ENCODE measurements around the gene KHSRP. TPM values are rescaled to one million over a fixed set of nuclear protein-coding genes. Genes with fewer than 3 reads are reported as not detected.

The KHSRP gene
- total RNA-seq, 1 experiment from 2014 or later, result 82.7 TPM

DNA sequence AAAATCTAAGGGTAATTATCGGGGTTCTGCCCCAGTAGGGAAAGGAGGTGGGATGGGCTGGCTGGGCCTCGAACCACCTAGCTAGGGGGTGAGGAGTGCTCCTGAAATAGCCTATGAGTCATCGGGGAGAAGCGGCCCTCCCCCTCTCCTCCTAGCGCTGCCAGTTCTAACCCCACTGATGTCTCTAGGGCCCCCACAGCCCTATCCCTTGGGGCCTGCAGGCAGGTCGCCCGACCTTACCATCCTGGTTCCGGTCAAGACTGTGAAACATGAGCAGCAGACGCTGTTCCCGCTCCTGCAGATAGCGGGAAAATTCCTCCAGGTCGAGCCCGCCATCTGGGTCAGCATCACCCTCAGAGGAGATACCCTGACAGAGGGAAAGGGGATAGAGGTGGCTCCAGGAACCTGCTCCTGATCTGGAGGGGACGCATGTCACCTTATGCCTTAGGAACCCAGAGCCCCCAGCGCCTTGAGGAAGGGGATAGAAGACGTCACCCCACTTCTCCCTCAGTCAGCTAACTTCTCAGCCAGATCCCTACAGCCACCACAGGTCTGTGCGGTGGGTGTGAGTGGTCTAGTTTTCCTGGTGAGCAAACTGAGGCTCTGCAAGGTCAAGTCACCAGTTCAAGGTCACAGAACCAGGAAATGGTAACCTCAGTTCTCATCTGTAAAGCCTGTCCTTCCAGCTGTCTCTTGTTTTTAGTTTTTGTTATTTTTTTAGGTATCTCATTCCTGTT, 33.5 kb upstream of the KHSRP start:
- Histone ChIP-seq H3K36me3 (no peaks in the 10 kb centered on the region), H3K4me3 (no peak overlapping the region), H3K9me3 (no peaks in the 10 kb centered on the region), H3K27me3 (no peaks in the 10 kb centered on the region)
- no peak for DNase-seq

- Histone ChIP-seq H3K9me3 (no peaks in the 10 kb centered on the region), H3K36me3 (no peaks in the 10 kb centered on the region), H3K27me3 (no peaks in the 10 kb centered on the region), H3K4me3 (no peak overlapping the region)
- no peak for DNase-seq
These were observed 31.3 kb upstream of the KHSRP start for GRCh38 chr19:6455924-6456323.

GRCh38 chr19:6453951-6454565, 29.4 kb upstream of the KHSRP start:
- Histone ChIP-seq H3K27me3 (no peaks in the 10 kb centered on the region), H3K36me3 (no peaks in the 10 kb centered on the region), H3K9me3 (no peaks in the 10 kb centered on the region), H3K4me3 (no peak overlapping the region)
- DNase-seq, result no peak

GRCh38 chr19:6452899-6453298, 28.3 kb upstream of the KHSRP start:
- DNase-seq, result no peak
- Histone ChIP-seq H3K9me3 (no peaks in the 10 kb centered on the region), H3K4me3 (no peak overlapping the region), H3K27me3 (no peaks in the 10 kb centered on the region), H3K36me3 (no peaks in the 10 kb centered on the region)

DNA sequence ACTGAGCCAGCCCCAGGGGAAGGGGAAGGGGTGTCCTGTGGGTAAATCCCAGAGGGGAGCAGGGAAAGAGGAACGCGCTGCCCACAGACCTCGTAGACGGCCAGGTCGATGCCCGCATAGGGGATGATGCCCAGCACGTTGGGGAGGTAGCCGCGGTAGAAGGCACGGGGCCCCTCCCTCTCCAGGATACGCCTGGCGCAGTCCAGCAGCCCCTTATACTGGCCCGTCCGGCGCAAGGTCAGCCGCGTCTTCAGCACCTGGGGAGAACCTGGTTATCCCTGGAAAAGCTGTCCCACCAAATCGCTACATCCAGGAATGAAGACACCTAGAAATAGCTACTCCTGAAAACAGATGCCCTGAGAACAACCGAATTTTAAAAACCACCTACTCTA, 27.6 kb upstream of the KHSRP start:
- no peaks in the 10 kb centered on the region for H3K27me3 ChIP-seq
- no peaks in the 10 kb centered on the region for H3K9me3 ChIP-seq
- H3K36me3 ChIP-seq, result no peaks in the 10 kb centered on the region
- DNase-seq, result no peak
- H3K4me3 ChIP-seq, result no peak overlapping the region

- Histone ChIP-seq H3K9me3 (no peaks in the 10 kb centered on the region), H3K4me3 (no peak overlapping the region), H3K27me3 (no peaks in the 10 kb centered on the region), H3K36me3 (no peaks in the 10 kb centered on the region)
- DNase-seq, result no peak
These were observed 27.1 kb upstream of the KHSRP start for GRCh38 chr19:6451583-6452222.

DNA sequence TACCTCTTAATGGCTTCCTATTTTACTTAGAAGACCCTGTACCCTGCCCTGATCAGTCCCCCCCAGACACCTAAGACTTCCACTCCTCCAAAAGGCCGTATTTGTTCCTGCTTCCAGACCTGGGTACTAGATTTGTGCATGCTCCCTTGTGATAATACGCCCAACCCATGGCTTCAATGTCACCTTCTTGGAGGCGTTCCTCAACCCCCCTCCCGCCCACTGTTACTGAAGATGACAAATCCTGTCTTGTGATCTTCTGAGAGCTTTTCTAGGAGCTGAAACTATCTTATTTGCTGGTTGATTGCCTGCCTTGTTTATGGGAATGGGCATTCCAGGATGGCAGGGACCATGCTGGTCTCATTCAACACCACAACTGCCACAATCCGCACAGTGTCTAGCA, 25.6 kb upstream of the KHSRP start:
- Histone ChIP-seq H3K27me3 (no peaks in the 10 kb centered on the region), H3K36me3 (no peaks in the 10 kb centered on the region), H3K9me3 (no peaks in the 10 kb centered on the region), H3K4me3 (no peak overlapping the region)
- DNase-seq, result no peak

DNA sequence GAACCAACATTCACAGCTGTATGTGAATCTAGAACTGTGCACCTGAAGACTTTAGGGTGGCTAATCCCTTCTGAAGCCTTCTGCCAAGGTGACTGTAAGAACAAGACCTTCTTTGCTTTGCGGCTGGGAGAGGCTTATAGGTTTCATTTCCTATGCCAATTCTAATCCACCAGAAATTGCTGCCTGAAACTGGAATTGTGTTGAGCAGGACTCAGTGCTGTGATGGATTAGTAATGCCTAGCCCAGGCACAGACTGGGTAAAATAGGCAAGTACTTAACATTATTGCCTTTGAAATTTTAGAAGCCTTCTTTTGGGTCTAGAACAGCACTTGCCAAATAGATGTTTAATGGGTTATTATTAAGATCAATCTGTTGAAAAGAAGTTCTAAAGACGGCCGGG, 23.4 kb upstream of the KHSRP start:
- no peaks in the 10 kb centered on the region for H3K36me3 ChIP-seq
- DNase-seq, result no peak
- H3K4me3 ChIP-seq, result no peak overlapping the region
- H3K27me3 ChIP-seq, result no peaks in the 10 kb centered on the region
- H3K9me3 ChIP-seq, result no peaks in the 10 kb centered on the region

- no peaks in the 10 kb centered on the region for H3K9me3 ChIP-seq
- no peaks in the 10 kb centered on the region for H3K36me3 ChIP-seq
- no peak for DNase-seq
These were observed 21.8 kb upstream of the KHSRP start for GRCh38 chr19:6446452-6446851.

GRCh38 chr19:6443986-6444385, 19.4 kb upstream of the KHSRP start:
- no peak overlapping the region for H3K4me3 ChIP-seq
- no peaks in the 10 kb centered on the region for H3K9me3 ChIP-seq
- DNase-seq, result no peak
- no peaks in the 10 kb centered on the region for H3K36me3 ChIP-seq
- no peaks in the 10 kb centered on the region for H3K27me3 ChIP-seq

More at GRCh38 chr19:6446452-6446851, 21.8 kb upstream of the KHSRP start:
- Histone ChIP-seq H3K27me3 (no peaks in the 10 kb centered on the region), H3K4me3 (no peak overlapping the region)

DNA sequence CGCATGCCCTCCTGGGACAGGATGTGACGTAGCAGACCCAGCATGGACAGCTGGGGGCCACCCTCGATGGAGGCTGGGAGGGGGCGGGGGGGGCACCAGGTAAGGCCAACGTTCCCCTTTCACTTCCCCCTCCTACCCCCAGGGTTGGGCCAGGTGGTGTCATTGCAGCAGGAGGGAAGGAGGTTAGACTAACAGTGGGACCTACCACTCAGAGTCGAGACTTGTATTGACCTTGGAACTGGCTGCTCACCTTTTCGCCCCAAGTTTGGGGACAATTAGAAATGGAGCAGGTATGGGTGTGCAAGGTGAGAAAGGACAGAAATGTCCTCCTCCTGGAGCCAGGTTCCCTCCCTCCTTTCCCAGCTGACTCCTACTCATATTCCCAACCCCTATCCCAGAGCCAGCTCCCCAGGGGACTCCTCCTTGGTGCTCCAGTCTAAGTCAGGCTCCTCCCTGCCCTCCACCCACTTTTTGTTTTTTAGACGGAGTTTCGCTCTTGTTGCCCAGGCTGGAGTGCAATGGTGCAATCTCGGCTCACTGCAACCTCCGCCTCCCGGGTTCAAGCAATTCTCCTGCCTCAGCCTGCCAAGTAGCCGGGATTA, 17.6 kb upstream of the KHSRP start:
- no peak for DNase-seq
- Histone ChIP-seq H3K27me3 (no peaks in the 10 kb centered on the region), H3K36me3 (no peaks in the 10 kb centered on the region), H3K9me3 (no peaks in the 10 kb centered on the region), H3K4me3 (no peak overlapping the region)

GRCh38 chr19:6440905-6441304, 16.3 kb upstream of the KHSRP start:
- DNase-seq, result no peak
- Histone ChIP-seq H3K36me3 (no peaks in the 10 kb centered on the region), H3K9me3 (no peaks in the 10 kb centered on the region), H3K4me3 (no peak overlapping the region), H3K27me3 (no peaks in the 10 kb centered on the region)

GRCh38 chr19:6439743-6440142, 15.1 kb upstream of the KHSRP start:
- no peak for DNase-seq
- no peaks in the 10 kb centered on the region for H3K27me3 ChIP-seq
- no peak overlapping the region for H3K4me3 ChIP-seq
- H3K9me3 ChIP-seq, result no peaks in the 10 kb centered on the region
- no peaks in the 10 kb centered on the region for H3K36me3 ChIP-seq

DNA sequence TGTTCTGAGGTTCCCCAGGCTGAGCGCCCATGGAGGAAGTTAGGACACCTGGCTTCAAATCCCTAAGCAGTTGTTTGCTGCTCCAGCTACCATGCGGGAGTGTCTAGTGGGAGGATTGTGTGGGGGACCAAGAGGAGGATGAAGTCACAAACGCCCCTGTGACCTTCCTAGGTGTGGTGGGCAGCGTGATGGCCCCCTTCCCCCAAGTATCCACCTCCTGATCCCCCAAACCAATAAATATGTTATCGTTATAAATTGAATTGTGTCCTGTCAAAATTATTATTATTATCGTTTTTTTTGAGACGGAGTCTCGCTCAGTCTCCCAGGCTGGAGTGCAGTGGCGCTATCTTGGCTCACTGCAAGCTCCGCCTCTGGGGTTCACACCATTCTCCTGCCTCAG, 9.1 kb upstream of the KHSRP start, which contains the start of gene SLC25A41:
Gene SLC25A41 (minus strand): TSS at position 101 of the 400 bp plus-strand sequence. CDS start 70 bp downstream, at position 31.
- DNase-seq, result no peak
- H3K9me3 ChIP-seq, result no peaks in the 10 kb centered on the region
- H3K36me3 ChIP-seq, result no peaks in the 10 kb centered on the region
- no peaks in the 10 kb centered on the region for H3K27me3 ChIP-seq
- H3K4me3 ChIP-seq, result no peak within 1 kb of the TSS

DNA sequence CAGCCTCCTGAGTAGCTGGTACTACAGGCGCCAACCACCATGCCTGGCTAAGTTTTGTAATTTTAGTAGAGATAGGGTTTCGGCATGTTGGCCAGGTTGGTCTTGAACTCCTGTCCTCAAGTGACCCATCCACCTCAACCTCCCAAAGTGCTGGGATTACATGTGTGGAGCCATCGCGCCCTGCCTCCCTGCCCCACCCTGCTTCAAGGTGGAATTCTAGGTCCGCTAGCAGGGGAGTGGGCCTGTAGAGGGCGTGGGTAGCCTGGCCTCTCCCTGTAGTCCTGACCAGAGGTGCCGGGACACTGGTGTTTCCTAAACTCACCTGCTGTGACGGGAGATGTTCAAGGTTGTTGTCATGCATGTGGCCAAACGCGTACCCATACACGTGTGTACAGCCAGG, 8.6 kb upstream of the KHSRP start:
- no peaks in the 10 kb centered on the region for H3K27me3 ChIP-seq
- no peaks in the 10 kb centered on the region for H3K9me3 ChIP-seq
- DNase-seq, result no peak
- no peak overlapping the region for H3K4me3 ChIP-seq
- no peaks in the 10 kb centered on the region for H3K36me3 ChIP-seq

GRCh38 chr19:6431891-6432290, 7.3 kb upstream of the KHSRP start:
- H3K9me3 ChIP-seq, result no peaks in the 10 kb centered on the region
- no peaks in the 10 kb centered on the region for H3K36me3 ChIP-seq
- no peaks in the 10 kb centered on the region for H3K27me3 ChIP-seq
- H3K4me3 ChIP-seq, result no peak overlapping the region
- DNase-seq, result no peak

- Histone ChIP-seq H3K9me3 (0 out of 2 replicates have a peak, but pooled peaks cover 3% of the 10 kb centered on the region), H3K4me3 (no peak overlapping the region), H3K36me3 (no peaks in the 10 kb centered on the region), H3K27me3 (no peaks in the 10 kb centered on the region)
- DNase-seq, result no peak
These were observed 5.0 kb upstream of the KHSRP start for GRCh38 chr19:6429419-6430221.

Measured in MG63 (cell line).